ENCODE data around the gene FCGR3B.
"Not testable (repeated sequence)": the region's sequence is repeated elsewhere in the genome, so short reads cannot be mapped to it uniquely, and the experiment has no call there.

FCGR3B gene

GRCh38 chr1:161589920-161590319 is 41.1 kb downstream of the FCGR3B start:
- not testable (repeated sequence) for DNase-seq (ENCODE audit: low read depth); H3K4me3 ChIP-seq (ENCODE audit: low read length)

- not testable (repeated sequence) for DNase-seq (ENCODE audit: low read depth); H3K4me3 ChIP-seq (ENCODE audit: low read length)
These were observed 41.6 kb downstream of the FCGR3B start for GRCh38 chr1:161589365-161589764.

GRCh38 chr1:161588596-161588995 is 42.4 kb downstream of the FCGR3B start:
- not testable (repeated sequence) for H3K4me3 ChIP-seq (ENCODE audit: low read length); DNase-seq (ENCODE audit: low read depth)

GRCh38 chr1:161582882-161583281 is 48.1 kb downstream of the FCGR3B start:
- DNase-seq (ENCODE audit: low read depth); H3K4me3 ChIP-seq (ENCODE audit: low read length): not testable (repeated sequence)

DNA sequence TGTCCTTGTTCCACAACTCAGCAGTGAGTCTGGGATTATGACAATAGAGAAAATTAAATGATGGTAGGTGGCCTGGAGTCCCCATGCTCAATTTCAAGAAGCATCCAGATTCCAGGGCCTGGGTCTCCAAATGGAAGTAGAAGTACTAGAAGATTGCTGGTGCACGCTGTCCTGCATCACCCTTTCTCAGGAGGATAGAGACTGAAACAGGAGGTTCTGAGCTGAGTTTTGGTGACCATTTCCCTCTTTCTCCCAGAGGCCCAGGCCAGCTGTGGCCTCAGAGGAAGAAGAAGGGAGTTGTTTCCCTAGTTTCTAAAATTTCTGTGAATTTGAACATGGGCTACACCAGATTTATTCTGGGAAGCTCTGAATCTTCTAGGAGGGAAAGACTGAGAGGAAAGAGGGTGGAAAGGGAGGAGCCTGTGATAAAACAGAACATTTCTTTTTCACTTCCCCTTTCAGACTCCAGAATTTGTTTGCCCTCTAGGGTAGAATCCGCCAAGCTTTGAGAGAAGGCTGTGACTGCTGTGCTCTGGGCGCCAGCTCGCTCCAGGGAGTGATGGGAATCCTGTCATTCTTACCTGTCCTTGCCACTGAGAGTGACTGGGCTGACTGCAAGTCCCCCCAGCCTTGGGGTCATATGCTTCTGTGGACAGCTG is 50.0 kb downstream of the FCGR3B start:
- DNase-seq (ENCODE audit: low read depth): not testable (repeated sequence)

DNA sequence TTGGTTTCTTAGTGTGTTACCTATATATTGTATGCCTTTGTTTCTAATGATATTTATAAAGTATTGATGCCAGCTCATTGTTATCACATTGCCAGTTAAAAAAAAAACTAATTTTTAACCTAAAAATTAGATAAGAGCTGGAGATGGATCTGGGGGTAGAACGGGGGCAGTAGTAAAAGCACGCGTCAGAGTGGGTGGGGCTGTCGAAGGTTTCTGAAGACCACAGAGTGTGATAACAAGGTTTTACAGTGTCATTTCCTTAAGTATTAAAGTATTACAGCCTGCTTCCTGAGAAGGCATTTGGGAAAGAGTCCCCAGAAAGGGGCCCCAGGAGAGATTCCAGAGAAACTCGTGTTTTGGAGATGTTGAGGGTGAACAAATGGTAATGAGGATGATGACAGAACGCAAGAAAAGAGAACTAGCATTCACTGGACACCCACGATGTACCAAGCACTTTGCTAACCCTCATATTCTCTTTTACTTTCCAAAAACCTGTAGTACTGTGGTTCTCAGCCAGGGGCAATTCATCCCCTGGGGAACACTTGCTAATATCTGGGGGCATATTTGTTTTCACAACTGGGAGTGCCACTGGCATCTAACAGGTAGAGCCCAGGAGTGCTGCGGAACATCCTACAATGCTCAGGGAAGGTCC is 51.0 kb downstream of the FCGR3B start:
- not testable (repeated sequence) for H3K4me3 ChIP-seq (ENCODE audit: low read length); DNase-seq (ENCODE audit: low read depth)

More for the DNA sequence above, 50.0 kb downstream of the FCGR3B start:
- H3K4me3 ChIP-seq (ENCODE audit: low read length): not testable (repeated sequence)

- DNase-seq (ENCODE audit: low read depth); H3K4me3 ChIP-seq (ENCODE audit: low read length): not testable (repeated sequence)
These were observed 54.3 kb downstream of the FCGR3B start for GRCh38 chr1:161576676-161577075.
